ENCODE measurements around the gene SHB.
"Not testable (repeated sequence)": the region's sequence is repeated elsewhere in the genome, so short reads cannot be mapped to it uniquely, and the experiment has no call there.

The SHB gene

GRCh38 chr9:38046661-38047300 lies 22.2 kb downstream of the SHB start:
- TF ChIP-seq CTCF (IDR thresholded peaks at IDR 0.05; ENCODE audit: extremely low read depth, missing control alignments), result no peak
- no peak for DNase-seq (ENCODE audit: low spot score)

GRCh38 chr9:38045939-38046338 lies 23.1 kb downstream of the SHB start:
- DNase-seq (ENCODE audit: low spot score), result not testable (repeated sequence)

GRCh38 chr9:38044706-38045105 lies 24.3 kb downstream of the SHB start:
- no peak for TF ChIP-seq CTCF (IDR thresholded peaks at IDR 0.05; ENCODE audit: extremely low read depth, missing control alignments)
- DNase-seq (ENCODE audit: low spot score), result no peak

- no peak for TF ChIP-seq CTCF (IDR thresholded peaks at IDR 0.05; ENCODE audit: extremely low read depth, missing control alignments)
- DNase-seq (ENCODE audit: low spot score), result no peak
These were observed 24.9 kb downstream of the SHB start for GRCh38 chr9:38043931-38044623.

GRCh38 chr9:38042626-38043357 lies 26.2 kb downstream of the SHB start:
- DNase-seq (ENCODE audit: low spot score), result no peak
- TF ChIP-seq CTCF (IDR thresholded peaks at IDR 0.05; ENCODE audit: extremely low read depth, missing control alignments), result no peak

- TF ChIP-seq CTCF (IDR thresholded peaks at IDR 0.05; ENCODE audit: extremely low read depth, missing control alignments), result no peak
These were observed 27.3 kb downstream of the SHB start for GRCh38 chr9:38041564-38042243.

GRCh38 chr9:38039907-38040682 lies 28.9 kb downstream of the SHB start:
- no peak for TF ChIP-seq CTCF (IDR thresholded peaks at IDR 0.05; ENCODE audit: extremely low read depth, missing control alignments)

More at GRCh38 chr9:38041564-38042243, 27.3 kb downstream of the SHB start:
- no peak for DNase-seq (ENCODE audit: low spot score)

More at GRCh38 chr9:38039907-38040682, 28.9 kb downstream of the SHB start:
- no peak for DNase-seq (ENCODE audit: low spot score)
